ENCODE measurements around the gene COL5A2. TPM values are rescaled to one million over a fixed set of nuclear protein-coding genes. Genes with fewer than 3 reads are reported as not detected.

COL5A2 gene
- total RNA-seq, 1 donor from 2014 or later = 29.8 TPM

GRCh38 chr2:189138800-189139199 lies 40.8 kb downstream of the COL5A2 start:
- ATAC-seq (no peak), DNase-seq (no peak)
- intact Hi-C loops (cut with DNase I) = no loop called here
- TF ChIP-seq CTCF (IDR thresholded peaks at IDR 0.05) = no peak
- H3K9me3 ChIP-seq = no peaks in the 10 kb centered on the region
- no peaks in the 10 kb centered on the region for H3K4me1 ChIP-seq
- H3K4me3 ChIP-seq = no peak overlapping the region
- H3K27me3 ChIP-seq = no peaks in the 10 kb centered on the region
- no peaks in the 10 kb centered on the region for H3K36me3 ChIP-seq
- no peak overlapping the region for H3K27ac ChIP-seq

GRCh38 chr2:189137519-189137918 lies 42.0 kb downstream of the COL5A2 start:
- no peak overlapping the region for H3K27ac ChIP-seq
- intact Hi-C loops (cut with DNase I) = no loop called here
- DNase-seq (no peak), ATAC-seq (no peak)
- H3K36me3 ChIP-seq = no peaks in the 10 kb centered on the region
- H3K9me3 ChIP-seq = no peaks in the 10 kb centered on the region
- H3K4me1 ChIP-seq = no peaks in the 10 kb centered on the region
- H3K27me3 ChIP-seq = no peaks in the 10 kb centered on the region
- no peak overlapping the region for H3K4me3 ChIP-seq
- TF ChIP-seq CTCF (IDR thresholded peaks at IDR 0.05) = no peak

- DNase-seq = no peak
- Histone ChIP-seq H3K4me1 (no peaks in the 10 kb centered on the region), H3K36me3 (no peaks in the 10 kb centered on the region), H3K4me3 (no peak overlapping the region), H3K27me3 (no peaks in the 10 kb centered on the region), H3K9me3 (no peaks in the 10 kb centered on the region), H3K27ac (no peak overlapping the region)
- TF ChIP-seq CTCF (IDR thresholded peaks at IDR 0.05) = no peak
- ATAC-seq = no peak
- intact Hi-C loops (cut with DNase I) = no loop called here
These were observed 45.1 kb downstream of the COL5A2 start for GRCh38 chr2:189134485-189134884.

GRCh38 chr2:189131991-189132390 lies 47.6 kb downstream of the COL5A2 start:
- DNase-seq (no peak), ATAC-seq (no peak)
- Histone ChIP-seq H3K36me3 (no peaks in the 10 kb centered on the region), H3K27ac (no peak overlapping the region), H3K27me3 (no peaks in the 10 kb centered on the region), H3K4me3 (no peak overlapping the region), H3K4me1 (no peaks in the 10 kb centered on the region), H3K9me3 (no peaks in the 10 kb centered on the region)
- intact Hi-C loops (cut with DNase I) = no loop called here
- no peak for TF ChIP-seq CTCF (IDR thresholded peaks at IDR 0.05)

GRCh38 chr2:189129971-189130370 lies 49.6 kb downstream of the COL5A2 start:
- no peak overlapping the region for H3K4me3 ChIP-seq
- H3K27ac ChIP-seq = no peak overlapping the region
- DNase-seq (no peak), ATAC-seq (no peak)
- intact Hi-C loops (cut with DNase I) = no loop called here
- TF ChIP-seq CTCF (IDR thresholded peaks at IDR 0.05) = no peak
- H3K27me3 ChIP-seq = no peaks in the 10 kb centered on the region
- H3K4me1 ChIP-seq = no peaks in the 10 kb centered on the region
- no peaks in the 10 kb centered on the region for H3K9me3 ChIP-seq
- H3K36me3 ChIP-seq = no peaks in the 10 kb centered on the region

GRCh38 chr2:189128970-189129369 lies 50.6 kb downstream of the COL5A2 start:
- no peak for ATAC-seq
- H3K9me3 ChIP-seq = no peaks in the 10 kb centered on the region
- DNase-seq = no peak
- no peaks in the 10 kb centered on the region for H3K27me3 ChIP-seq
- no peak overlapping the region for H3K27ac ChIP-seq
- intact Hi-C loops (cut with DNase I) = no loop called here
- H3K4me1 ChIP-seq = no peaks in the 10 kb centered on the region
- no peak for TF ChIP-seq CTCF (IDR thresholded peaks at IDR 0.05)
- H3K4me3 ChIP-seq = no peak overlapping the region
- H3K36me3 ChIP-seq = no peaks in the 10 kb centered on the region

Data from upper lobe of right lung (tissue), 1 donor.